ENCODE data around the gene TSHZ3.

Gene TSHZ3

GRCh38 chr19:31312009-31312676 is 37.1 kb downstream of the TSHZ3 start:
- DNase-seq, result no peak

GRCh38 chr19:31310432-31311133 is 38.7 kb downstream of the TSHZ3 start:
- DNase-seq, result no peak

GRCh38 chr19:31308781-31309180 is 40.5 kb downstream of the TSHZ3 start:
- no peak for DNase-seq

GRCh38 chr19:31307071-31307669 is 42.1 kb downstream of the TSHZ3 start:
- DNase-seq, result no peak

GRCh38 chr19:31306006-31306753 is 43.1 kb downstream of the TSHZ3 start:
- no peak for DNase-seq

- no peak for DNase-seq
Observed at GRCh38 chr19:31304831-31305312, 44.4 kb downstream of the TSHZ3 start.

- DNase-seq, result no peak
Observed at GRCh38 chr19:31303262-31303815, 45.9 kb downstream of the TSHZ3 start.

GRCh38 chr19:31301306-31301980 is 47.8 kb downstream of the TSHZ3 start:
- DNase-seq, result no peak

GRCh38 chr19:31300422-31300821 is 48.8 kb downstream of the TSHZ3 start:
- no peak for DNase-seq

GRCh38 chr19:31299665-31300064 is 49.6 kb downstream of the TSHZ3 start:
- no peak for DNase-seq

GRCh38 chr19:31297991-31298390 is 51.2 kb downstream of the TSHZ3 start:
- DNase-seq, result no peak

- DNase-seq, result no peak
Observed at GRCh38 chr19:31296741-31297390, 52.4 kb downstream of the TSHZ3 start.

GRCh38 chr19:31294189-31294588 is 55.0 kb downstream of the TSHZ3 start:
- DNase-seq, result no peak

GRCh38 chr19:31292639-31293185 is 56.5 kb downstream of the TSHZ3 start:
- no peak for DNase-seq

GRCh38 chr19:31290931-31291590 is 58.2 kb downstream of the TSHZ3 start:
- DNase-seq, result no peak

GRCh38 chr19:31289976-31290375 is 59.3 kb downstream of the TSHZ3 start:
- DNase-seq, result no peak

- DNase-seq, result no peak
Observed at GRCh38 chr19:31289381-31289880, 59.8 kb downstream of the TSHZ3 start.

- DNase-seq, result no peak
Observed at GRCh38 chr19:31286491-31286890, 62.7 kb downstream of the TSHZ3 start.

- no peak for DNase-seq
Observed at GRCh38 chr19:31285744-31286143, 63.5 kb downstream of the TSHZ3 start.

GRCh38 chr19:31284621-31285020 is 64.6 kb downstream of the TSHZ3 start:
- DNase-seq, result no peak

GRCh38 chr19:31283701-31284100 is 65.5 kb downstream of the TSHZ3 start:
- DNase-seq, result no peak
